ENCODE measurements around the gene PCSK6.

DNA sequence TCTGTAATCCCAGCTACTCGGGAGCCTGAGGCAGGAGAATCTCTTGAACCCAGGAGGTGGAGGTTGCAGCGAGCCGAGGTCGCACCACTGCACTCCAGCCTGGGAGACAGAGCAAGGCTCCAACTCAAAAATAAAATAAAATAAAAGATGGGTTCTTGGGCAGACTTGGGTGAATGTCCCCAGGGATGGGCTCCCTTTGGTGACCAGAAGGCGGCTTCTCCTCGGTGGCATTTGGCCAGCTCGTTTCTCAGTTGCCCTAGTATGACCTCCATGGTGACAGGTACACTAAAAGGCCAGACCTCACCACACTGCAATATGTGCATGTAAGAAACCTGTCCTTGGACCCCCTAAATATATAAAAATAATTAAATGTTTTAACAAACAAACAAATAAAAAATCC is 118.4 kb downstream of the PCSK6 start:
- TF ChIP-seq, protein P1, sequence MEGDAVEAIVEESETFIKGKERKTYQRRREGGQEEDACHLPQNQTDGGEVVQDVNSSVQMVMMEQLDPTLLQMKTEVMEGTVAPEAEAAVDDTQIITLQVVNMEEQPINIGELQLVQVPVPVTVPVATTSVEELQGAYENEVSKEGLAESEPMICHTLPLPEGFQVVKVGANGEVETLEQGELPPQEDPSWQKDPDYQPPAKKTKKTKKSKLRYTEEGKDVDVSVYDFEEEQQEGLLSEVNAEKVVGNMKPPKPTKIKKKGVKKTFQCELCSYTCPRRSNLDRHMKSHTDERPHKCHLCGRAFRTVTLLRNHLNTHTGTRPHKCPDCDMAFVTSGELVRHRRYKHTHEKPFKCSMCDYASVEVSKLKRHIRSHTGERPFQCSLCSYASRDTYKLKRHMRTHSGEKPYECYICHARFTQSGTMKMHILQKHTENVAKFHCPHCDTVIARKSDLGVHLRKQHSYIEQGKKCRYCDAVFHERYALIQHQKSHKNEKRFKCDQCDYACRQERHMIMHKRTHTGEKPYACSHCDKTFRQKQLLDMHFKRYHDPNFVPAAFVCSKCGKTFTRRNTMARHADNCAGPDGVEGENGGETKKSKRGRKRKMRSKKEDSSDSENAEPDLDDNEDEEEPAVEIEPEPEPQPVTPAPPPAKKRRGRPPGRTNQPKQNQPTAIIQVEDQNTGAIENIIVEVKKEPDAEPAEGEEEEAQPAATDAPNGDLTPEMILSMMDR (IDR thresholded peaks at IDR 0.05; ENCODE audit: low read length) = no peak
- TF ChIP-seq EZH2 (optimal IDR thresholded peaks at IDR 0.05; ENCODE audit: low read depth, low read length) (no peak), EZH2phosphoT487 (IDR thresholded peaks at IDR 0.05; ENCODE audit: low read length) (no peak)

All from MM.1S (cell line).